ENCODE results near the gene ASTN2.
"Not testable (repeated sequence)": the region's sequence is repeated elsewhere in the genome, so short reads cannot be mapped to it uniquely, and the experiment has no call there.

Gene ASTN2

DNA sequence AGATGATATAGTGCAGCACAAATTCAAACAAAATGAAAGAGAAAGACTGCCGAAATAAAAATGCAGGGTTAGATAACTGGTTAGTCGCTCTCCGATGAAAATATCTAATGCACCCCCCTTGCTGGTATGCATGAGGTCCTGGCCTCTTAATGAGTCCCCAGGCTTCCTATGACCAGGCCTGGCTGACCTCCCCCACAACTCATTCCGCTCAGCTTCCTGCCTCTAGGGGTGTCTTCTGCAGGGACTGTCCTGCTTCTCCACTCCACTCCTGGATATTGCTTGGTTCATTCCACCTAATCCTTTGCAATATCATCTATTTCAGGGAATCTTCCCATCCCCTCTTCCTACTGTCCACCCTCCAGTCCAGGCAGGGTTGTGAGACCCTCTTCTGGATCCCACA, 341.8 kb downstream of the ASTN2 start:
- no peak for DNase-seq (ENCODE audit: insufficient read length, low spot score)
- FAIRE-seq: no peak

DNA sequence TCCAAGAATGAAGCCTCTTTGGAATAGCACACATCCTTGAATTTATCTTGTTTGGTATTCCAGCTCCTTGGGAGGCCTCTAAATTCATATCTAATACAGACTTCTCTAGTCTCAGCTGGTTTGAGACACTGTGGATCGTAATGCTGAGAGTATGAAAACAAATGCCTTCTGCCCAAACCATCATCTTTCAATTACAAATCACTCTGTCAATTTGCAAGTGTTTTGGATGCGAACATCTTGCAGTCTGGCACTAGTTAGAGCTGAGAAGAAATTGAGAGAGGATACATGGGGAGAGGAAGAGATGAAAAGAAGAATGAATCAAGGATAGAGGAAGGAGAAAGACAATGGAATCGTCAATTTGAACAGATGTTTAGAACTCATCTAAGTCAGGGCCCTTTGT, 342.6 kb downstream of the ASTN2 start:
- TF ChIP-seq POLR2A (IDR thresholded peaks at IDR 0.05; ENCODE audit: low read depth, low read length): no peak
- no peak for FAIRE-seq

More for the DNA sequence above, 341.8 kb downstream of the ASTN2 start:
- no peak for TF ChIP-seq POLR2A (IDR thresholded peaks at IDR 0.05; ENCODE audit: low read depth, low read length)

GRCh38 chr9:117071673-117072207, 343.1 kb downstream of the ASTN2 start:
- FAIRE-seq: not testable (repeated sequence)

More for the DNA sequence above, 342.6 kb downstream of the ASTN2 start:
- no peak for DNase-seq (ENCODE audit: insufficient read length, low spot score)

GRCh38 chr9:117063721-117064471, 351.0 kb downstream of the ASTN2 start:
- FAIRE-seq: peak; percentile 11
- no peak for TF ChIP-seq POLR2A (IDR thresholded peaks at IDR 0.05; ENCODE audit: low read depth, low read length)
- DNase-seq (ENCODE audit: insufficient read length, low spot score): no peak

More at GRCh38 chr9:117071673-117072207, 343.1 kb downstream of the ASTN2 start:
- not testable (repeated sequence) for DNase-seq (ENCODE audit: insufficient read length, low spot score)

- FAIRE-seq: no peak
Measured at GRCh38 chr9:117060963-117061362, 353.9 kb downstream of the ASTN2 start.

GRCh38 chr9:117050007-117050406, 364.9 kb downstream of the ASTN2 start:
- TF ChIP-seq POLR2A (IDR thresholded peaks at IDR 0.05; ENCODE audit: low read depth, low read length): no peak
- FAIRE-seq (no peak), DNase-seq (ENCODE audit: insufficient read length, low spot score) (no peak)

More at GRCh38 chr9:117060963-117061362, 353.9 kb downstream of the ASTN2 start:
- TF ChIP-seq POLR2A (IDR thresholded peaks at IDR 0.05; ENCODE audit: low read depth, low read length): no peak
- DNase-seq (ENCODE audit: insufficient read length, low spot score): no peak

DNA sequence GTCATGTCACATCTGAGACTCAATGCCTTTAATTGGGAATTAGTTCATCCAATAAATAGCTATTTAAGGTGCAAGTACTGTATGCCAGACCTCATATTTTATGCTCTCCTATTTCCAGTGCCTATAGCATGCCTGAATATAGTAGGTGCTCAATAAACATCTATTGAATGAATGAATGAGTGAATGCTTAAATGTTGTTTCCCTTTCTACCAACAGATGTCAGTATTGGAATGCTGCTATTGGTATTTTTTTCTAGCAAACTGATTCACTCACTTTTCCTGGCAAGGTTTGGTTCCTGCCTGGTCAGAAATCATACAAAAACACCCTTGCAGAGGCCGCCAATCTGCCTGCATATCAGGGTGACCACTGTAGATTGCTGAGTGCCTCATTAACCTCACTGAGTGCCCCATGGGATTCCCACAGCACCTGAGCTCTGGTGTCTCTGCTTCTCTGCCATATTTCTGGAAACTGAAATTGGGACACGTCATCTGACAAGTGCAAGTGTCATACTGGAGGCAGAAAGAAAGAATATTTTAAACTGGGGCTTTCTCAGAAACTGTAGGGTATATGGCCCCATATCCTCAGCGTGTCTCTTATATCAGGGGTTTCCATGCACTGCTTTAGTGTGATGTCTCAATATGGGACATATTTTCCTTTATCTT, 368.1 kb downstream of the ASTN2 start:
- DNase-seq (ENCODE audit: insufficient read length, low spot score) (no peak), FAIRE-seq (no peak)
- no peak for TF ChIP-seq POLR2A (IDR thresholded peaks at IDR 0.05; ENCODE audit: low read depth, low read length)

- TF ChIP-seq POLR2A (IDR thresholded peaks at IDR 0.05; ENCODE audit: low read depth, low read length): no peak
- DNase-seq (ENCODE audit: insufficient read length, low spot score): no peak
- FAIRE-seq: no peak
Measured at GRCh38 chr9:117044241-117044640, 370.6 kb downstream of the ASTN2 start.

DNA sequence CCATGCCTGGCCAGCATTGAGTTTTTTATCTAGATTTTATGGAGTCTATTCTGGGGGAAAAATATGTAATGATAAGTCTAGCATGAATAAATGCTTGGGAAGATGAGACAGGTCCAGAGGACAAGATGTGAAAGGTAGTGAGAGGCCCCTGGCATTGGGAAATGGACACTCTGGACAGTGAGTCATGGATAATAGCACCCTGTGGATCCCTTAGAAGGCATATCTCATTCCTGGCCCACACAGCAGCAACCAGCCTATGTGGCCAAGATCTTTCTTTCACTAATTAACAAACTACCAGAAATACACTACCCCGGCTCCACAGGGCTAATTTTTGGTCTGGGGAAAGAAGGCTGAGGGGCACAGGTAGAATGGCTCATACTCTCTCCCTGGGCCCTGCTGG, 371.7 kb downstream of the ASTN2 start:
- no peak for TF ChIP-seq POLR2A (IDR thresholded peaks at IDR 0.05; ENCODE audit: low read depth, low read length)
- FAIRE-seq: no peak
- DNase-seq (ENCODE audit: insufficient read length, low spot score): no peak

- DNase-seq (ENCODE audit: insufficient read length, low spot score) (no peak), FAIRE-seq (no peak)
- TF ChIP-seq POLR2A (IDR thresholded peaks at IDR 0.05; ENCODE audit: low read depth, low read length): no peak
Measured at GRCh38 chr9:117035546-117035945, 379.3 kb downstream of the ASTN2 start.

GRCh38 chr9:117034866-117035265, 380.0 kb downstream of the ASTN2 start:
- no peak for FAIRE-seq
- no peak for TF ChIP-seq POLR2A (IDR thresholded peaks at IDR 0.05; ENCODE audit: low read depth, low read length)
- no peak for DNase-seq (ENCODE audit: insufficient read length, low spot score)

DNA sequence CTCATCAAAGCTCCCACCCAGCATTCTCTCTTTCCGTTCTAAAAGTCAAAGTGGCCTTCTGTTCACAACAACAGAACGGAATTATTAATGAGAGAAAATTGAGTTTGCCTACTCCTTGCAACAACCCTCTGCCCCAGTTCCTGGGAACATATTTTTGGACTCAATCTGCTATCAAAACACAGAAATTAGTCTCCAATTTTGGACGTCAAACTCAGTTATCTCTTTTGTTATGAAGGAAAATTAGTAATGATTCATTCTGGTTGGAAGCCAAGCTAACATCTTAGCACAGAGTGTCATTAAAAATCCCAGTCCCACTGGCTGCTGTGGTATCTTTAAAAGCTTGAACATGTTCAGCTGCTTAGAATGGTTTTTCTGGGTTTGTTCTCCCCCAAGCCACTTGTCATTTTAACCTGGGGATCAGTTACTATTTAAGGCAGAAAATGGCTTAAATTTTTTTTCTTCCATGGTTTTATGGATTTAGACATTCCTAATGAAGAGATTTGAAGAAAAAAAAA, 384.5 kb downstream of the ASTN2 start:
- no peak for FAIRE-seq
- no peak for DNase-seq (ENCODE audit: insufficient read length, low spot score)
- TF ChIP-seq POLR2A (IDR thresholded peaks at IDR 0.05; ENCODE audit: low read depth, low read length): no peak

GRCh38 chr9:117029341-117029740, 385.5 kb downstream of the ASTN2 start:
- FAIRE-seq (no peak), DNase-seq (ENCODE audit: insufficient read length, low spot score) (no peak)
- TF ChIP-seq POLR2A (IDR thresholded peaks at IDR 0.05; ENCODE audit: low read depth, low read length): no peak

GRCh38 chr9:117028103-117028858, 386.6 kb downstream of the ASTN2 start:
- DNase-seq (ENCODE audit: insufficient read length, low spot score) (no peak), FAIRE-seq (no peak)
- no peak for TF ChIP-seq POLR2A (IDR thresholded peaks at IDR 0.05; ENCODE audit: low read depth, low read length)
